ENCODE data around the gene FOXN3.

DNA sequence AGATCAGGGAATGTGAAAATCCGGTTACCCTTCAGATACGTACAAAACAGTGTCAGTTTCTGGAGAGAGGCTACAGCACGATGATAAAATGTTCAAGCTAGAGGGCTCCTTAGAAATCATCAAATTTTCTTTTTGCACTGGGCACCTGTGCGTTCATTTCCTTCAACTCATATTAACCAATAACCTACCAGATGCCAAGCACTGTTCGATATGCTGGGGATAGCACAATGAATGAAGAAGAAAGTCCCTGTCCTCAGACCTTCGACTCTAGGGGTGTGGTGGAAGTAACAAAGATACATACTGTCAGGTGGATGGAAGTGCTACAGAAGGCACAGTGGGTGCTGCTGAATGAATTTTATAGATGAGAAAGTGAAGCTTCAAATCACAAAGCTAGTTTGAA lies 172.3 kb downstream of the FOXN3 start:
- TF ChIP-seq ZNF274 (IDR thresholded peaks at IDR 0.05; ENCODE audit: low read depth, low read length) (no peak), SUZ12 (IDR thresholded peaks at IDR 0.05; ENCODE audit: extremely low read depth, insufficient read depth, insufficient read length) (no peak), YY1 (IDR thresholded peaks at IDR 0.05; ENCODE audit: insufficient read depth, insufficient read length) (no peak)

Data from NT2/D1 (cell line).